CD4-positive, alpha-beta T cell treated with Interleukin-21 for 1 hour (primary cell): ENCODE measurements around the gene CELSR1.
"Not testable (repeated sequence)": the region's sequence is repeated elsewhere in the genome, so short reads cannot be mapped to it uniquely, and the experiment has no call there.

Experiments
- DNase-seq: peaks from one replicate; pipeline ENCODE4 v3.0.0-alpha.2; 2020

Gene CELSR1

GRCh38 chr22:46512039-46512370 is 25.4 kb downstream of the CELSR1 start:
- DNase-seq, result no peak

GRCh38 chr22:46511151-46512038 is 26.0 kb downstream of the CELSR1 start:
- DNase-seq, result no peak

- DNase-seq, result no peak
These were observed 27.9 kb downstream of the CELSR1 start for GRCh38 chr22:46509416-46510089.

- no peak for DNase-seq
These were observed 28.9 kb downstream of the CELSR1 start for GRCh38 chr22:46508491-46508999.

GRCh38 chr22:46507451-46508425 is 29.7 kb downstream of the CELSR1 start:
- no peak for DNase-seq

GRCh38 chr22:46504584-46504983 is 32.8 kb downstream of the CELSR1 start:
- no peak for DNase-seq

- no peak for DNase-seq
These were observed 34.8 kb downstream of the CELSR1 start for GRCh38 chr22:46502440-46503175.

GRCh38 chr22:46501701-46502100 is 35.7 kb downstream of the CELSR1 start:
- no peak for DNase-seq

GRCh38 chr22:46501265-46501664 is 36.2 kb downstream of the CELSR1 start:
- DNase-seq, result not testable (repeated sequence)

- no peak for DNase-seq
These were observed 37.2 kb downstream of the CELSR1 start for GRCh38 chr22:46500201-46500600.

GRCh38 chr22:46499805-46500189 is 37.6 kb downstream of the CELSR1 start:
- DNase-seq, result no peak

GRCh38 chr22:46491946-46492345 is 45.5 kb downstream of the CELSR1 start:
- DNase-seq, result no peak

- DNase-seq, result no peak
These were observed 46.9 kb downstream of the CELSR1 start for GRCh38 chr22:46490538-46490937.

GRCh38 chr22:46486996-46487717 is 50.3 kb downstream of the CELSR1 start:
- DNase-seq, result no peak

- DNase-seq, result no peak
These were observed 52.4 kb downstream of the CELSR1 start for GRCh38 chr22:46484861-46485595.

GRCh38 chr22:46484156-46484860 is 53.1 kb downstream of the CELSR1 start:
- no peak for DNase-seq

GRCh38 chr22:46483353-46483752 is 54.1 kb downstream of the CELSR1 start:
- DNase-seq, result no peak

- DNase-seq, result no peak
These were observed 55.3 kb downstream of the CELSR1 start for GRCh38 chr22:46482056-46482675.

- no peak for DNase-seq
These were observed 56.0 kb downstream of the CELSR1 start for GRCh38 chr22:46481386-46481785.

- no peak for DNase-seq
These were observed 57.0 kb downstream of the CELSR1 start for GRCh38 chr22:46480396-46480795.
